ENCODE results near the gene PKP1. TPM values are rescaled to one million over a fixed set of nuclear protein-coding genes. Genes with fewer than 3 reads are reported as not detected.

Gene PKP1
- total and polyA plus RNA-seq, 2 experiments from 2014 or later = 0.19 to 0.83 TPM

GRCh38 chr1:201359031-201359872 is 75.9 kb downstream of the PKP1 start (continued):
- no peak for TF ChIP-seq REST (IDR thresholded peaks at IDR 0.05; ENCODE audit: unreplicated experiment)

- no peaks in the 10 kb centered on the region for H3K36me3 ChIP-seq (ENCODE audit: insufficient read depth)
- no peaks in the 10 kb centered on the region for H3K27me3 ChIP-seq (ENCODE audit: insufficient read depth)
- H3K4me1 Mint-ChIP-seq = peaks cover 20% of the 10 kb centered on the region
- H3F3A ChIP-seq (replicated peaks; ENCODE audit: low read depth) = no peaks in the 10 kb centered on the region
- no peaks in the 10 kb centered on the region for H3K9me3 Mint-ChIP-seq
- H3K9me2 ChIP-seq (ENCODE audit: insufficient read depth) = no peaks in the 10 kb centered on the region
- H3K27ac Mint-ChIP-seq = peak overlapping the region; percentile 36; the same call in 1 of the 2 replicates
- no peaks in the 10 kb centered on the region for H3K36me3 Mint-ChIP-seq (ENCODE audit: low read depth)
- ATAC-seq (no peak), DNase-seq (ENCODE audit: low spot score) (no peak)
- H4K20me1 ChIP-seq (replicated peaks; ENCODE audit: insufficient read depth) = no peaks in the 10 kb centered on the region
- H3K4me2 ChIP-seq = no peak overlapping the region
- H3K27me3 Mint-ChIP-seq (ENCODE audit: insufficient read depth, low read depth, poor library complexity) = peaks cover 25% of the 10 kb centered on the region
- peaks cover 9% of the 10 kb centered on the region for H3K4me1 ChIP-seq (ENCODE audit: insufficient read depth)
- no peak overlapping the region for H3K27ac ChIP-seq (ENCODE audit: low read depth)
- H3K79me2 ChIP-seq (replicated peaks; ENCODE audit: insufficient read depth) = no peaks in the 10 kb centered on the region
- H2AFZ ChIP-seq = no peak overlapping the region
- no peak overlapping the region for H3K4me3 Mint-ChIP-seq
- no peak overlapping the region for H3K4me3 ChIP-seq
- TF ChIP-seq POLR2AphosphoS5 (IDR thresholded peaks at IDR 0.05; ENCODE audit: low read depth) = no peak
- no peak for TF ChIP-seq NANOG (IDR thresholded peaks at IDR 0.05; ENCODE audit: borderline replicate concordance)
- TF ChIP-seq EZH2 (IDR thresholded peaks at IDR 0.05; ENCODE audit: low read depth, unreplicated experiment) = no peak
- no peak for TF ChIP-seq ZNF331 (CRISPR knock-in tag; IDR thresholded peaks at IDR 0.05; ENCODE audit: low read depth)
- TF ChIP-seq CREB1 (CRISPR knock-in tag; IDR thresholded peaks at IDR 0.05; ENCODE audit: low read depth) = no peak
- no peak for TF ChIP-seq JUNB (IDR thresholded peaks at IDR 0.05; ENCODE audit: unreplicated experiment)
- TF ChIP-seq ETS1 (IDR thresholded peaks at IDR 0.05) = no peak
- no peak for TF ChIP-seq EZH2phosphoT487 (IDR thresholded peaks at IDR 0.05; ENCODE audit: unreplicated experiment)
- no peak for TF ChIP-seq ZNF114 (CRISPR knock-in tag; IDR thresholded peaks at IDR 0.05)
- TF ChIP-seq REST (IDR thresholded peaks at IDR 0.05; ENCODE audit: unreplicated experiment) = no peak
- no peak for TF ChIP-seq STAT1 (IDR thresholded peaks at IDR 0.05; ENCODE audit: unreplicated experiment)
Measured at GRCh38 chr1:201359873-201360210, 76.5 kb downstream of the PKP1 start.
